ENCODE results near the gene STC2. TPM values are rescaled to one million over a fixed set of nuclear protein-coding genes. Genes with fewer than 3 reads are reported as not detected.
"Not testable (repeated sequence)": the region's sequence is repeated elsewhere in the genome, so short reads cannot be mapped to it uniquely, and the experiment has no call there.

Gene STC2
- total RNA-seq (2014; rRNA removed), result 1,426 and 2,025 TPM in 2 replicates
- polyA plus RNA-seq (2012), result 1,502 TPM

- DNase-seq (ENCODE audit: low read depth), result peak; percentile 99
These were observed at the start of gene STC2 for GRCh38 chr5:173327948-173328843. Gene STC2, minus strand, starts transcription at chr5:173328414. Its CDS starts 221 bp downstream, at chr5:173328193.

GRCh38 chr5:173371400-173371799 lies 43.2 kb upstream of the STC2 start:
- DNase-seq (ENCODE audit: low read depth), result no peak

GRCh38 chr5:173363406-173363805 lies 35.2 kb upstream of the STC2 start:
- DNase-seq (ENCODE audit: low read depth), result not testable (repeated sequence)

- DNase-seq (ENCODE audit: low read depth), result no peak
These were observed 27.3 kb upstream of the STC2 start for GRCh38 chr5:173355561-173355960.

- DNase-seq (ENCODE audit: low read depth), result no peak
These were observed 26.4 kb upstream of the STC2 start for GRCh38 chr5:173354645-173355044.

GRCh38 chr5:173352366-173353349 lies 24.4 kb upstream of the STC2 start:
- no peak for DNase-seq (ENCODE audit: low read depth)

- no peak for DNase-seq (ENCODE audit: low read depth)
These were observed 14.9 kb upstream of the STC2 start for GRCh38 chr5:173342813-173343755.

- no peak for DNase-seq (ENCODE audit: low read depth)
These were observed 13.8 kb upstream of the STC2 start for GRCh38 chr5:173341961-173342430.

GRCh38 chr5:173340984-173341383 lies 12.8 kb upstream of the STC2 start:
- no peak for DNase-seq (ENCODE audit: low read depth)

- no peak for DNase-seq (ENCODE audit: low read depth)
These were observed 12.2 kb upstream of the STC2 start for GRCh38 chr5:173340451-173340850.

- no peak for DNase-seq (ENCODE audit: low read depth)
These were observed 11.1 kb upstream of the STC2 start for GRCh38 chr5:173339286-173339685.

- no peak for DNase-seq (ENCODE audit: low read depth)
These were observed 10.3 kb upstream of the STC2 start for GRCh38 chr5:173338380-173339015.

GRCh38 chr5:173334808-173335207 lies 6.6 kb upstream of the STC2 start:
- DNase-seq (ENCODE audit: low read depth), result peak; percentile 77

- peak; percentile 95 for DNase-seq (ENCODE audit: low read depth)
These were observed 5.9 kb upstream of the STC2 start for GRCh38 chr5:173333925-173334661.

- DNase-seq (ENCODE audit: low read depth), result peak; percentile 82
These were observed 3.8 kb upstream of the STC2 start for GRCh38 chr5:173331956-173332479.

GRCh38 chr5:173331287-173331686 lies 3.1 kb upstream of the STC2 start:
- no peak for DNase-seq (ENCODE audit: low read depth)

GRCh38 chr5:173330338-173331206 lies 2.4 kb upstream of the STC2 start:
- peak; percentile 31 for DNase-seq (ENCODE audit: low read depth)
